ENCODE data around the gene SPAG6.

SPAG6 gene

GRCh38 chr10:22460101-22460500 lies 114.8 kb downstream of the SPAG6 start:
- no peak for DNase-seq (ENCODE audit: low read depth)

GRCh38 chr10:22460531-22461403 lies 115.5 kb downstream of the SPAG6 start:
- no peak for DNase-seq (ENCODE audit: low read depth)

GRCh38 chr10:22461891-22462290 lies 116.6 kb downstream of the SPAG6 start:
- DNase-seq (ENCODE audit: low read depth) = peak; percentile 8

DNA sequence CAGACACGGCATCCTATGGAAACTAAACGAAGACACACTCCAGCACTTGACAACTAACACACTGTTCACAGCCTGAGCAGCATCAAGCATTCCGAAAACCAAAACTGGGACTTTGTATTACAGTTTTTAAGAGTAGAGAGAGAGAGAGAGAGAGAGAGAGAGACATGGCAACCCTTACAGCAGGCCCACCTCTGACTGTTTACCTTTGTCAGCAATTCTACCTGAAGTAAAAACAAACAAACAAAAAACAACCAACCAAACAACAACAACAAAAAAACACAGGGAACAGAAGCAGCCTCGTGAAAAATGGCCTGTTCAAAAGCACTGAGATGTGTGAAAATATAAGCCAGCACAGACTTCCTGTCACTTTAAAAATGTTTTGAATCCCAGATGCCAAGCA lies 118.0 kb downstream of the SPAG6 start:
- no peak for DNase-seq (ENCODE audit: low read depth)

- no peak for DNase-seq (ENCODE audit: low read depth)
Observed at GRCh38 chr10:22464966-22465629, 119.8 kb downstream of the SPAG6 start.

DNA sequence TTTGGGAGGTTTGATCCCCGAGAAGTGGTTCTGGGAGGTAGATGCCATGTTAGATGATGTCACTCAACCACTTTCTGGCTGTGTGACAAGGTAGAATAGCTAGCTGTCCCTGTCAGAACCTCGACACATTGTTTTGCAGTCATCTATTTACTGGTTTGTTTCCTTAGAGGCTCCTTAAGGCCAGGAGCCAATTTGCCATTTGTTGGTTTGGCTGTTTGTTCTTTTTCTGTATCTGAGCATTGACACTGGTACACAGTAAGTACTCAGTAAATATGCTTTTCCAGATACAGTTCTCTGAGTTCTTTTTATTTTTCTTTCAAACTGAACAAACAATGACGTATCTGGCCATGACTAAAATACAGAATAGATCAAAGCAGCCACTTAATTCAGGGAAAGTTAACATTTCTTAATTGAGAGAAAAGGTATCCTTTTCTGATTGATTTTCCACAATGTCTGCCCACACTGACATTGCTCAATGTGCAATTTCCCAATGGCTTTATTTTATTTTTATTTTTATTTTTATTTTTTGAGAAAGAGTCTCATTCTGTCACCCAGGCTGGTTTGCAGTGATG lies 121.6 kb downstream of the SPAG6 start:
- no peak for DNase-seq (ENCODE audit: low read depth)
